ENCODE results near the gene TOR4A.
"Not testable (repeated sequence)": the region's sequence is repeated elsewhere in the genome, so short reads cannot be mapped to it uniquely, and the experiment has no call there.

TOR4A gene

GRCh38 chr9:137318602-137319001 is 41.1 kb downstream of the TOR4A start:
- no peak for DNase-seq (ENCODE audit: low read depth)

DNA sequence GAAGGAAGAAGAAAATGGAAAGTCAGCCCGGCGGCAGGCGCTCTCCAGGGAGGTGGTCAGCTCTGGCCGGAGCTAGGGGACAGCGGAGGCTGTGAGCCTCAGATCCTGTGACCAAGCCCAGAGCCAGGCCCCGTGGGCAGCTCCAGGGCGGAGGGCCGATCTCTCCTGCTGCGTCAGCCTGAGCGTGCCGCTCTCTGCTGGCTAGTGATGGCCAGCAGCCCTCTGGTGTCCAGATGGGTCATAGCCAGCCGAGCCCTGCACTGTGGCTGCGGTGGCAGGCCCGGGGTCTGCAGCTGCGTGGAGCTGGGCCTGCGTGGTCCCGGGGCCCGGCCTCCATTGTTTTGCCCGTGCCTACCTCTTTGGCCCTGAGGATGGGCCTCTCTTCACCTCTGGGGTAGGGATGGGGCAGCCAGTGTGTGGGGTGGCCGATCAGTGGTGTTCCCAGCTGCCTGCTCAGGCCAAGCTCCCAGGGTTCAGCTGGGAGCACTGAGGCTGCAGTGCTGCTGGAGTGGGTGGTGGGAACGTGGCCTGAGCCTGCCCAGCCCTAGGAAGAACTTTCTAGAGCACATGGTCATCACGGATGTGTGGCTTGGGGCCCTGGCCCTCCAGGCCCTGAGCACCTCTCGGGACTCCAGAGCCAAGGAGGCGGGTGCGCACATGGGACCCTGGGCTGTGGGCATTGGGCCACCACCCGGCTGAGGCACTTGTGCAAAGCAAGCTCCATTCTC is 41.6 kb downstream of the TOR4A start:
- DNase-seq (ENCODE audit: low read depth), result no peak

GRCh38 chr9:137319739-137320551 is 42.4 kb downstream of the TOR4A start:
- no peak for DNase-seq (ENCODE audit: low read depth)

GRCh38 chr9:137320555-137321384 is 43.2 kb downstream of the TOR4A start:
- no peak for DNase-seq (ENCODE audit: low read depth)

- DNase-seq (ENCODE audit: low read depth), result no peak
Measured at GRCh38 chr9:137321726-137322361, 44.3 kb downstream of the TOR4A start.

DNA sequence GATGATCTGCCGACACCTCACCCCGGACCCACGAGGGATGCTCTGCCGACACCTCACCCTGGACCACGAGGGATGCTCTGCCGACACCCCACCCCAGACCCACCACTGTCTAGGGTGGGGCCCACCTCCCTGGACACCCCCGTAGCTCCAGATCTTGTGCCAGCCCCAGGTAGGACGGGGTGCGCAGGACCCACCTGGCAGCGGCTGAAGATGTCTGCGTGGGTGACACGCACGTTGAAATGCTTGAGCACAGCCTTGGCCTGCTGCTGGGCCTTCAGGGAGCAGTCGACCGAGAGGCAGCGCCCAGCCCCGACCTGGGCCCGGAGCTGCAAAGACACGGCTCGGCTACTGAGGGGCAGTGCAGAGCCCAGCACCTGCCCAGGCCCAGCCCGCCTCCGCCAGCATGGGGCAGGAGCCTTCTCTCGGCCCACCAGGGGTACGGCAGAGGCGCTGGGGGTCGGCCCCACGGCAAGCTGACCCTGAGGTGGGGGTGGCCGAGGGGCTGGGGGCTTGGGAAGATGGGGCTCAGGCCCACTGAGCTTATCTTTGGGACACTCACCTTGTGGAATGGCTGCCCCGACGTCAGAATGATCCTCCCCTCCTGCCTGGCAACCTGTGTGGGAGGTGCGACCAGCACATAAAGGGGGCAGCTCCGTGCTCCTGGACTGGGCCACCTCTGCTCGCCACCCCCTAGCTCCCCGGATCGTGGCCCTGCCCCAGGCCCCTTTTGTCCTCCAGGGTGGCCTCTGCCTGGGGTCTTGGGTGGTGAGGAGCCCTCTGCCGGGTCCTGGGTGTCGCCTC is 46.2 kb downstream of the TOR4A start:
- DNase-seq (ENCODE audit: low read depth), result no peak

DNA sequence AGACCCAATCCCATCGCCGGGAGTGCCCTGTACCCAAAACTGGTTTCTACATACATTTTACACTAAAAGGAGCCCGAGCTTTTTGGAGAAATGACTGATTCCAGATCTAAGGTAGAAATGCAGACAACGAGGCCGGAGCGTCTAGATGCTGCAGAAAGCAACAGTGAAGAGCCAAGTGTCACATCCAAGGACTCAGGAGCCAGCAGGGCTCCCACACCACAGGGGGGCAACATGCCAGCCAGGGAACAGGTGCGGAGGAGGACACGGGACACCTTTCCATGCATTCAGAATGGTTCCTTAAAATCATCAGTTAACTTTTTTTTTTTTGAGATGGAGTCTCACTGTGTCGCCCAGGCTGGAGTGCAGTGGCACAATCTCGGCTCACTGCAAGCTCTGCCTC is 47.6 kb downstream of the TOR4A start:
- DNase-seq (ENCODE audit: low read depth), result no peak

GRCh38 chr9:137325799-137326198 is 48.3 kb downstream of the TOR4A start:
- DNase-seq (ENCODE audit: low read depth), result no peak

DNA sequence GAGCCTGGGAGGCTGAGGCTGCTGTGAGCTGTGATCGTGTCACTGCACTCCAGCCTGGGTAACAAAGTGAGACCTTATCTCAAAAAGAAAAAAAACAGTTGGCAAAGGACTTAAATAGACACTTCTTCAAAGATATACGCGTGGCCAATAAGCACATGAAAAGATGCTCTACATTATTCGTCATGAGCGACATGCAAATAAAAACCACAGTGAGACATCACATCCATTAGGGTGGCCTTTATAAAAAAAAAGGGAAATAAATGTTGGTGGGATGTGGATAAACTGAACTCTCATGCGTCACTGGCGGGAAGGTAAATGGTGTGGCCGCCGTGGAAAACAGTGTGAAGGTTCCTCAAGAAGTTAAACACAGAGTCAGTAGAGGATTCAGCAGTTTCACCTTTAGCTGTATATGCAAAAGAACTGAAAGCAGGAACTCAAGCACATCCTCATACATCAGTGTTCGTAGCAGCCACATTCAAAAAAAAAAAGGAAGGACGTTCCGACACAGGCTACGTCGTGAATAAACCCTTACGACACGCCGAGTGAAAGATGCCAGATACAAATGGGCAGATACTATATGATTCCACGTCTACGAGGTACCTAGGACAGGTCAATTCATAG is 49.0 kb downstream of the TOR4A start:
- DNase-seq (ENCODE audit: low read depth), result no peak

- not testable (repeated sequence) for DNase-seq (ENCODE audit: low read depth)
Measured at GRCh38 chr9:137327641-137328550, 50.4 kb downstream of the TOR4A start.

DNA sequence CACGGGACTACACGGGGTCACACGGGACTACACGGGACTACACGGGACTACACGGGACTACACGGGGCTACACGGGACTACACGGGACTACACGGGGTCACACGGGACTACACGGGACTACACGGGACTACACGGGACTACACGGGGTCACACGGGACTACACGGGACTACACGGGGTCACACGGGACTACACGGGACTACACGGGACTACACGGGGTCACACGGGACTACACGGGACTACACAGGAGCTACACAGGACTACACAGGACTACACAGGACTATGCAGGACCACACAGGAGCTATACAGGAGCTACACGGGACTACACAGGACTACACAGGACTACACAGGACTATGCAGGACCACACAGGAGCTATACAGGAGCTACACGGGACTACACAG is 52.1 kb downstream of the TOR4A start:
- DNase-seq (ENCODE audit: low read depth), result not testable (repeated sequence)

GRCh38 chr9:137330689-137331088 is 53.2 kb downstream of the TOR4A start:
- DNase-seq (ENCODE audit: low read depth), result no peak

GRCh38 chr9:137331929-137332328 is 54.4 kb downstream of the TOR4A start:
- DNase-seq (ENCODE audit: low read depth), result no peak
